ENCODE results near the gene DLGAP4.

DLGAP4 gene

DNA sequence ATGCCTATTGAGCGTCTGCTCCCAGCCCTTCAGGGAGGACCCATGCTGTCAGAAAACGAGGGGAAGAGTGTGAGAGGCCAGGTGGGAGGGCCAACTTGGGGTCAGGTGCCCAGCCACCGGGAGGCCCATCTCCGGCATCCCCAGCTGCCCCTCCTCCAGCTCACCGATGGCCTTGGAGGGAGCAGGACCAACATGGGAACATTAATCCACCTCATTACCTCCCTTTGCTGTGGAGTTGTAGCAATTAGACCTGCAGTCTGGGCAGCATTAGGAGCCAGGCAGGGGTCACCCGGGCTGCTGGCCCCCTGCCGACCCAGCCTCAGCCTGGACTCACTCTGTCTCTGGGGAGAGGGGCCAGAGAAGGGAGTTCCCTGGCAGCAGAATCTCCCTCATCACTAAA, 25.1 kb downstream of the DLGAP4 start:
- Mint-ChIP-seq H3K9me3 (peaks cover 3% of the 10 kb centered on the region), H3K27ac (no peak overlapping the region), H3K36me3 (no peaks in the 10 kb centered on the region), H3K4me1 (no peaks in the 10 kb centered on the region), H3K4me3 (no peak overlapping the region)
- DNase-seq (ENCODE audit: low spot score in 2 of 2), result no peak
- no peak for ATAC-seq

DNA sequence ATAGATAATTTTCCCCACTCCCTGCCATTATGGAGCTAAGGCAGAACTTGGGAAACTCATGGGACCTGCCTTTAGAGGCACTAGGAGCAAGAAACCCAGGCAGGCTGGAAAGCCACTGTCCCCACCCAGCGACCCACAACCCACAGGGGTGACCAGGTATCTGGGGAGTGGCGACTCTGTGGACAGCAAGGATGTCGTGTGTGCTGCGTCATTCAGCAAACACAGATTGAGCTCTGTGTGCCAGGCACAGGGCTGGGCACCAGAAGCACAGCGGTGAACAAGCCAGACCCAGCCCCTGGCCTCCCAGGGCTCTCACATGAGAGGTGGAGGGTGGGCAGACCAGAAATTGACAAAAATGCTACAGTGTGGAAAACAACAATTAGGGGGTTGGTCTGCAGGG, 27.7 kb downstream of the DLGAP4 start:
- DNase-seq (ENCODE audit: low spot score in 2 of 2), result no peak
- H3K27ac Mint-ChIP-seq, result no peak overlapping the region
- H3K9me3 Mint-ChIP-seq, result no peaks in the 10 kb centered on the region
- H3K36me3 Mint-ChIP-seq, result no peaks in the 10 kb centered on the region
- no peak for ATAC-seq
- no peak overlapping the region for H3K4me3 Mint-ChIP-seq
- no peaks in the 10 kb centered on the region for H3K4me1 Mint-ChIP-seq

DNA sequence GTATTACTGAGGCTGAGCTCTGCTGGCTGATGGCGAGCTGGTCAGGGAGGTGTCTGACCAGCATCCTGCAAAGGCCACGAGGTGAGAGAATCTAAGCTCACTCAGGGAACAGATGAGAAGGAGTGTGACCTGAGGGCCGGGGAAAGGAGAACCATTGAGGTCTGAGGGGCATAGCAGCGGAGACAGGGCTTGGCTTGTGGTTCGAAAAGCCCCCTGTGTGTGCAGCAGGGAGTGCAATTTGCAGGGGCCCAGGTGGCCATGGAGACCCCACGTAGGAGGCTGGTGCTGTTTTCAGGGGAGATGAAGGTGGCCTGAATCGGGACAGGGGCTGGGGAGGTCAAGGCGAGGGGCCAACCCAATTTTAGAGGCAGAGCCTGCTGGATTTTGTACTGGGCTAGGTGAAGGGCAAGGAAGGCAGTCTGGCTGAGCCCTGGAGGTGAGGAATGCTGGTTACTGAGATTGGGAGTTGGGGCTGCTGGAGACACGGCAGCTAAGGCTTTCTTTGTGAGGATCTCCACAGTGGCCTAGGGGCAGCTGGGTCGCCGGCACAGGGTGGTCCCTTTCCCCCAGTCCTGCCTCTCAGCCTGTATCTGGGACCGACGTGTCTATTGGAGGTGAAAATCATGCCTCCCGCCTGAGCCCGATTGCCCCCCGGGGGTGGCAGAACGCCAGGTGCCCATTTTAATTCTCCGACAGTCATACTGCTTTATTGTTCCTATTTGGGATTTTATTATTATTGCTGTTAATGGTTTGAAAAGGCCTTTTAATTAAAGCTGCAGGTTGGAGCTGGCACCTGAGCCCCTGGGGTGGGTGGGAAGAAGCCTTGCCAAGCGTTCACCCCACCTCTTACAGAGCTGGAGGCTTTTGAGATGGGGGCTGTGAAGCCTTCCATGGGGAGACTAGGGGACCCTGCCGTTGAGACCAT, 28.4 kb downstream of the DLGAP4 start:
- Mint-ChIP-seq H3K36me3 (no peaks in the 10 kb centered on the region), H3K9me3 (no peaks in the 10 kb centered on the region), H3K4me3 (no peak overlapping the region), H3K4me1 (no peaks in the 10 kb centered on the region), H3K27ac (no peak overlapping the region)
- ATAC-seq (no peak), DNase-seq (ENCODE audit: low spot score in 2 of 2) (no peak)

DNA sequence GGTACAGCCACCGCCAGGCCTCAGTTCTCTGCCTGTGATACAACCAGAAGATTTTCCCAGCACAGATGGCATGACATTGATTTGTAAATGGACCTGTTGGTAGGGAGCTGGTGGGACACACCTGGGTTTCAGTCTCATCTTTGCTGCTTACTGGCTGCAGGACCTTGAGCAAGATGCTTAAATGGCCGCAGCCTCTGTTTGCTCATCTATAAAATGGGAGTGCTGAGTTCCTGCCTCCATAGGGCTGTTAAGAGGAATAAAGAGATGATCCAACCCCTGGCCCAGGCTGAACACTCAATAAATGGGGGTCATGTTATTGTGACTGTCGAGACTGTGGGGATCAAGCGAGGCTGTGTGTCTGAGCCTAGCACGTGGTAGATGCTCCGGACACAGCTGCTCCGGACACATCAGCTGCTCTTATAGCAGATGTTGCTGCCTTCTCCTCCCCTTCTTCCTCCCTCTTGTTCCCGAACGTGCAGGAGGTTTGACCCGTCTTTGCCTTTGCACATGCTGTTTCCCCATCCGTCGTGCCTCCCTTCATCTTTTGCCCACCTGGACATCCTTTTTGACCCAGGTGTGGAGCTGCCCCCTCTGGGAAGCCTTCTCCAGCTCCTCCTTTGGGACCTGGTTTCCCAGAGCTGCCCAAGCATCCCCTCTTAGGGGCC, 29.2 kb downstream of the DLGAP4 start:
- no peaks in the 10 kb centered on the region for H3K36me3 Mint-ChIP-seq
- DNase-seq (ENCODE audit: low spot score in 2 of 2) (no peak), ATAC-seq (no peak)
- H3K4me1 Mint-ChIP-seq, result no peaks in the 10 kb centered on the region
- H3K9me3 Mint-ChIP-seq, result no peaks in the 10 kb centered on the region
- no peak overlapping the region for H3K4me3 Mint-ChIP-seq
- no peak overlapping the region for H3K27ac Mint-ChIP-seq

DNA sequence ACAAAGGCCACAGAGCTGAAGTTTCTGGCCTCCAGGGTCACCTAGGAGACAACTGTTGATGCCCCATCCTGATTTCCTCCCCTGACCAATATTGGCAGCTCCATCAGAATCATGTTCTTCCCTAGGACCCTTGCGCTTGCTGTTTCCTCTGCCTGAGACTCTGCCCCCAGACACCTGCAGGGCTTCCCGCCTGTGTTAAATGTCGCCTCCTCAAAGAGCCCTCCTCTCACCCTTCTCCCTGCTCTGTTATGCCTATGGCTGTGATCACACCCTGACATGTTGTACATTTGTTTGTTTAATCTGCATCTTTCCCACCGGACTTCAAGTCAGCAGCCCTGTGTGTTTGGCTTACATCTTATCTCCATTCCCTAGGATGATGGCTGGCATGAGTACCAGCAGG, 30.1 kb downstream of the DLGAP4 start:
- ATAC-seq (no peak), DNase-seq (ENCODE audit: low spot score in 2 of 2) (no peak)
- Mint-ChIP-seq H3K9me3 (no peaks in the 10 kb centered on the region), H3K4me3 (no peak overlapping the region), H3K27ac (no peak overlapping the region), H3K36me3 (no peaks in the 10 kb centered on the region), H3K4me1 (no peaks in the 10 kb centered on the region)

DNA sequence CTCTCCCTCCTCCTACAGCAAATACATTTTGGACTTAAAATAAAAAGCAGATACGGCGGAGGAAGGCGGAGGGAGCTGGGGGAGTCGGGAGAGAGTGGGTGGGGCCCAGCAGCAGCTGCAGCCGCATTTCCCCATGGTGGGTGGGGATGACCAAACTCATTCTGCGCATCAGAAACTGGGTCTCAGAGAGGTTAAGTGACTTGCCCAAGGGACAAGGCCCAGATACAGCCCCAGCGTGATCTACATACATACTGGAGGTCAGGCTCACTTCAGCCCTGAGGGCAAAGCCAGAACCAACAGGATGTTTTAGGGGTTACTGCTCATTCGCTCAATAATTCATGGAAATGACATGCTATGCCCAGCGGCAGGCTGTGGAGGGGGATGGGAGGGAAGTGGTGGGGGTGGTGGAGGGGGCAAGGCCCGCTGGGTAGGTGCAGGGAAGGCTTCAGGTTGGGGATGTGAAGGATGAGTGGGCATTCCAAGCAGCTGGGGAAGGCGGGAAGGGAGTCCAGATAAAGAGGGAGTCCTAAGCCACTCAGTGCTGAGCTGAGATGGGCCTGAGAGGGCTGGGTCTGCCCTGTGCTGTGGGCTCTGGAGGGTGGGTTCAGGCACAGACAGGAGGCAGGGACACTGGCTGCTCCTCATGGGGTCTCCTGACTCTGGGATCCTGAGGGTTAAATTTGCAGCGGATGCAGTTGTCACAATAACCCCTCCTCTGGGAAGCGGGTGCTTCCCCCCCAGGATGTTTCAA, 31.0 kb downstream of the DLGAP4 start:
- Mint-ChIP-seq H3K4me1 (no peaks in the 10 kb centered on the region), H3K9me3 (no peaks in the 10 kb centered on the region), H3K4me3 (no peak overlapping the region), H3K36me3 (no peaks in the 10 kb centered on the region), H3K27ac (no peak overlapping the region)
- ATAC-seq, result no peak
- no peak for DNase-seq (ENCODE audit: low spot score in 2 of 2)

DNA sequence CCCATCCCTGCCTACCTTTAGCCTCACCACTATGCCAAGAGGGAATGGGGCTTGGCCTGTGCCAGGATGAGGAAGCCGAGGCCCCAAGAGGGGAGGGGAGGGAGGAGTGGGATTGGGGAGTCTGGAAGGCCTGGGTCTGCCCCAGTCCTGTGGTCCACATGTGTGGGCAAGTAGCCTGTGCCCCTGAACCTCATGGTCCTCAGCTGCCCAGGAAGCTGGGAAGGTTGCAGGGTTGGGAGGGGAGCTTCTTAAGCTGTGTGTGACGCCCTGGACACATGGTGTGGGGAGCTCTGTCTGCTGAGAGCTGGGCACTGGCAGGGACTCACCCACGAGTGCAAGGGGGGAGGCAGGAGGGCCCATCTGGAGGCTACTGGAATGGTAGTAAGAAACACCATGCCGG, 31.7 kb downstream of the DLGAP4 start:
- Mint-ChIP-seq H3K4me3 (no peak overlapping the region), H3K36me3 (no peaks in the 10 kb centered on the region), H3K9me3 (no peaks in the 10 kb centered on the region), H3K4me1 (no peaks in the 10 kb centered on the region), H3K27ac (no peak overlapping the region)
- ATAC-seq (no peak), DNase-seq (ENCODE audit: low spot score in 2 of 2) (no peak)

DNA sequence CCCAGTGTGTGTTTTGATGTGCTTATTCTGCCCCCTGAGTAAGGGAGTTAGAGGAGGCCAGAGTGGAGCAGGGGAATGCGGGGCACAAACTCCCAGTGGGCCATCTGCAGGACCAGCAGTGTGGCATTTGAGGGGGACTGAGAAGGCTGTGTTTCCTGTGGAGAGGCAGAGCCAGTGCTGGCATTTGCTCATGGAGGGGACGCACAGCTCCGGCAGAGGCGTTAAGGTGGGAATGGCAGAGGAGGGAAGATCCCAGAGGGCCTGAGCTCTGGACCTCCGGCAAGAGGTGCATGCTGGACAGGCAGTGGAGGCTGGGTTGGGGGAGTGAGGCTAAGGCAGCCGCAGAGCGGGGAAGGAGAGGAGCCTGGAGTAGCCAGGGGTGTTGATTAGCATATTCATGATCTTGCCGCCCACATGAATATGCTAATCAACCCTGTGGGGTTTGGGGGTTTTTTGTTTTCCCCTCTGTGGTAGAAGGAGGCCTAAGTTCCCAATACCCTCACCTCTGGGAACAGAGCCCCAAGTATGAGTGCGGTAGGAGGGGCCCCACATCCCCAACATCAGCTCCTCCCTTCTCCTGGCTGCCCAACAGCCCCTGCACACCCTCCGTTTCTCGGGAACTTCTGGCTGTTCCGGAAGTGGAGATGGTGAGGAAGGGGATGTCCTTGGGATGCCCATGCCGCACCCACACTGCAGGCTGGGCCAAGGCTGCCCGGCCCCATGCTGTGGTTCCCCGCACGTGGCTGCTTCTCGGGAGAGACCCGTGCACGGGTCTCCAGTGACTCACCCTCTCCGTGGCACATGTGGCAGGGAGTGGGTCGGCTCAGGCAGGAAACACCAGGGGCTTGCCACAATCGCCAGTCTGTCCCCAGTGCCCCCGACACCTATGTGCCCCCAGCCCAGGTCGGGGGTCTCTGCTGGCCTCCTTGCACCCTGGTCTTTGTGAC, 33.8 kb downstream of the DLGAP4 start:
- no peak for DNase-seq (ENCODE audit: low spot score in 2 of 2)
- ATAC-seq, result no peak
- Mint-ChIP-seq H3K36me3 (no peaks in the 10 kb centered on the region), H3K4me1 (no peaks in the 10 kb centered on the region), H3K9me3 (no peaks in the 10 kb centered on the region), H3K4me3 (no peak overlapping the region), H3K27ac (no peak overlapping the region)

DNA sequence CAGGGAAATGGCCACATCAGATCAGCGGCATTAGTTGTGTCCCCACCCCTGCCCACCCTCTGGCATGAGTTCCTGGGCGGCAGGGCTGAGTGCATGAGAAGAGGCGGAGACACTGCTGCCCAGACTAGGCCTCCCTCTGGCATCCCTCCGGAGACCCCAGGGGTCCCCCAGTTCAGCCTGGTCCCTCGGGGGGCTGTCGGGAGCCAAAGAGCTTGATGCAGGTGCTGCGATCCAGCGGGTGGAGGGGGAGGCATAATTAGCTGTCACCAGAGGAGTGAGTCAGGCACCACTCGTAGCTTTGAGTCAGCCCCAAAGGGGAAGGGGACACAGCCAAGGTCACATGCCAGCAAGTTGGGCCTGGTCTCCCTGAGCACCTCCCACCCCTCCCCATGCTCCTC, 34.5 kb downstream of the DLGAP4 start:
- H3K9me3 Mint-ChIP-seq, result no peaks in the 10 kb centered on the region
- no peak overlapping the region for H3K27ac Mint-ChIP-seq
- ATAC-seq (no peak), DNase-seq (ENCODE audit: low spot score in 2 of 2) (no peak)
- no peaks in the 10 kb centered on the region for H3K36me3 Mint-ChIP-seq
- no peak overlapping the region for H3K4me3 Mint-ChIP-seq
- H3K4me1 Mint-ChIP-seq, result no peaks in the 10 kb centered on the region

DNA sequence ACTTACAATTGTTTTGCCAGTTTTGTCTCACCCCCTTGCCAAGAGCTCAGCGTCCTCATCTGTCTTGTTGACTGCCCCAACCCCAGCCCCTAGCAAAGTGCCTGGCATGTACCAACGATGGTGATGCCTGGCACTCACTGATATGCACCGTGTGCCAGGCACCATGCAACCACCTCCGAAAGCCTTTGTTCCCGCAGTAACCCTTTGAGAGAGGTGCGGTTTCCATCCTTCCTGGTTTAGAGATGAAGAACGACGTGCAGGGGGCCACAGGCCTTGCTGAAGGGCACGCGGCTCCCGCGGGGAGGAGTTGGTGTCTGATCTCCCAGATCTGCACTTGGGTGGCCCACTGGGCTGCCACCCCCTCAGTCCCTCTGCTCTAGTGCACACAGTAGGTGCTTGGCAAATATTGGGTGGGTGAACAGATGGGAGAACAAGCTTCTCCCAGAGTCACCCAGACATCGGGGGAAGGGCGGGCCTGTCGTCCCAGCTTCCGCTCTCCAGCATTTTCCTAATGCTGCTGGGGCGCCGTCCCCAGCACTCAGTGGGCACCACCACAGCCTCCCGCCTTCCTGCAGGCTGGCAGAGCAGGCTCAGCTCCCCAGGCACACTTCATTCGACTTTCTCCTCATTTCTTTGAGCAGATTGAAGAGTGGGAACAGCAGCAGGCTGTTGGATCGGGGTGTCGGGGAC, 35.3 kb downstream of the DLGAP4 start:
- H3K27ac Mint-ChIP-seq, result no peak overlapping the region
- ATAC-seq, result no peak

DNA sequence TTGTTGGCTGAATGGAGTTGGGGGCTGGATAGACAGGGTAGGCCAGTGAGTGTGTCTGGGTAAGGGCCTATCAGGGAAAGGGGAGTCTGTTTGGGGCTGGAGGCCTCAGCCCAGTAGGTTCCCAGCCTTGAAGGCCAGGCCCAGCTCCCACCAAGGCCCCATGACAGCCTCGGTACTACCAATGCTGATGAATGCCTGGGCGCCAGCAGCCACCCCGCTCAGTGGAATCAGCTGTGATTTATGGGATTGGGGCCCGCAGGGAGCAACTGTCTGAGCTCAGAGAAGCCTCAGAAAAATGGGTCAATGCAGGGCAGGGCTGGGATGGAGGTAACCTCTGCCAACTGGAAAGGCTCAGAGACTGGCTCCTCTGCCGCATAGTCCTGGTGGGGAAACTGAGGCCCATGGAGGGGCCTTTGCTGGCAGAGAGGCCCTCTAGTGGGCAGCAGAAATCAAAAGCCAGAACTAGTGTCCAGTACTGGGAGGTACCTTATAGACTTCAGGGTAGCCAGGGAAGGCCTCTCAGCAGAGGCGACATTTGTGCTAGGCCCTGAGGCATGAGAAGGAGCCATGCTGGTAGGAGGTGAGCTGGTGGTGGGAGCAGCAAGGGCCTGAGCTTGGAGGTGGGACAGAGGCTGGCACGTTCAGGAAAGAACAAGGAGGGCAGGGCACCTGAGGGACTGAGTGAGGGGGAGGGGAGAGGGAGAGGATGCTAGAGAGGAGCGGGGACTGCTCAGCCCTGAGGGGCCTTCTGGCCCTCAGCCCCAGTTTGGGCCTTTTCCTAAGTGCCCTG, 36.4 kb downstream of the DLGAP4 start:
- Mint-ChIP-seq H3K9me3 (no peaks in the 10 kb centered on the region), H3K4me1 (no peaks in the 10 kb centered on the region), H3K4me3 (no peak overlapping the region), H3K27ac (no peak overlapping the region), H3K36me3 (no peaks in the 10 kb centered on the region)
- no peak for ATAC-seq
- DNase-seq (ENCODE audit: low spot score in 2 of 2), result no peak

More for the DNA sequence above, 35.3 kb downstream of the DLGAP4 start:
- DNase-seq (ENCODE audit: low spot score in 2 of 2), result no peak
- Mint-ChIP-seq H3K4me1 (no peaks in the 10 kb centered on the region), H3K9me3 (no peaks in the 10 kb centered on the region), H3K4me3 (no peak overlapping the region), H3K36me3 (no peaks in the 10 kb centered on the region)

DNA sequence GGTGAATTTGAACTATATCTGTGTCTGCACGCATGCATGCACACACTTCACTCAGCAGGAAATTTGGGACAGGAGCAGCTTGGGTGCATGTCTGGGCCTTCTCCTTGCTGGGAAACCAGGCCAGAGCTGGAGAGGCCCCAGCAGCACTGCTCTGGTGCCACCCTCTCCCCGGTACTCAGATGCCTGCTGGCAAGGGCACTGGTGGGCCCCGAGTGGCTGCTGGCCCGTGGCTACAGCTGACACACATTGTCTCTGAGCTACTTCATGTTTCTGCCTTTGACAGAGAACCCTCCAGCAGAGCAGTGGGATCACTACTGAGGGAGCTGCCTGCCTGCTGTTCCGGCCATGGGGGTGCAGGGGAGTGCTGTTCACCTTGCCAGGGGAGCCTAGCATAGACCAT, 37.5 kb downstream of the DLGAP4 start:
- Mint-ChIP-seq H3K27ac (no peak overlapping the region), H3K4me1 (no peaks in the 10 kb centered on the region), H3K4me3 (no peak overlapping the region), H3K9me3 (no peaks in the 10 kb centered on the region), H3K36me3 (no peaks in the 10 kb centered on the region)
- ATAC-seq (no peak), DNase-seq (ENCODE audit: low spot score in 2 of 2) (no peak)

DNA sequence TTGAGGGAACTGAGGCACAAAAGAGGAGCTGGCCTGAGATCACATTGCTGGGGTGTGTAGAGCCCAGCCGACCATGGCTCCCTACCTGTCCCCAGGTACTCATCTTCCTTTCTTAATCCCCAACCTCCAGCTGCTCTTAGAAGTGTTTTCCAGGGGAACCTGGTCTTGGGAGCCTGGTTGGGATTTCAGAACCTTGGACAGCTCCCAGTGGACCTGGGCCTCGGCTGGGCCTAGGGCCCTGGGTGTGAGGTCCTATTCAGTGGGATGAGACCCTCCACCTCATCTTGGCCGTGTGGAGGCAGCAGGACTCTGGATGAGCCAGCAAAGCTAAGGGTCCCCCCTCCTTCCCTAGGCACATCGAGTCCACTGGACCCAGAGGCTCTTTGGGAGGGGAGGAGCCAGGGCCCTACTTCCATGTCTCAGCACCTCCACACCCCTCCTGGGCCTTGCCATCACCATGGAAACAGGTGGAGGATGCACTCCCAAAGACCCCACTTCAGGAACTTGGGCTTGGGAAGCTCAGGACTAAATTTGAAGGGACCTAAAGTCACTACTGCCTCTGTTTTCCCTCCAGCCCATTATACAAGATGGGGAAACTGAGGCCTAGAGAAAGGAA, 38.5 kb downstream of the DLGAP4 start:
- Mint-ChIP-seq H3K4me3 (no peak overlapping the region), H3K36me3 (no peaks in the 10 kb centered on the region), H3K27ac (no peak overlapping the region), H3K9me3 (no peaks in the 10 kb centered on the region), H3K4me1 (no peaks in the 10 kb centered on the region)
- ATAC-seq, result no peak
- DNase-seq (ENCODE audit: low spot score in 2 of 2), result no peak

All from stimulated activated effector memory CD8-positive, alpha-beta T cell treated with anti-CD3 and anti-CD28 coated beads, Interleukin-12 subunit alpha, Interleukin-12 subunit beta, amount 100 ng/mL, for 72 hours (primary cell).